Omental fat pad (tissue), 4 donors: ENCODE results near the gene TRIM28. TPM values are rescaled to one million over a fixed set of nuclear protein-coding genes. Genes with fewer than 3 reads are reported as not detected.
A peak's percentile ranks its signal among the peaks of the same experiment; 100 is the strongest.

ENCODE experiments used
- ATAC-seq: fragments of 150-250 bp; one replicate; pipeline ENCODE4 v1.9.1; 2016; ENCODE audit warnings: mild to moderate bottlenecking, moderate library complexity; ENCODE audit not compliant: low FRiP score
- DNase-seq: peaks from one replicate; pipeline ENCODE4 v3.0.0-alpha.2; 2019; ENCODE audit warnings: low spot score
- CTCF ChIP-seq, 3 donors: fragments of 450-650 bp; IDR thresholded peaks; one replicate each; pipeline ENCODE4 v1.5.1; 2016 to 2017; ENCODE audit warnings: antibody characterized with exemption in 3 of 3, mild to moderate bottlenecking in 3 of 3, moderate library complexity in 2 of 3
- total RNA-seq, 4 donors: library from RNA; depleted of rRNA; stranded (reverse); fragments of >200 nt; gene quantifications; one replicate each; pipeline ENCODE4 v1.1.0, GENCODE V29; 2016

TRIM28 gene
- total RNA-seq, 4 donors from 2014 or later, result 151 to 238 (median 166) TPM

- DNase-seq (no peak), ATAC-seq (no peak)
- no peak for TF ChIP-seq CTCF (IDR thresholded peaks at IDR 0.05)
Measured at GRCh38 chr19:58579473-58580142, 35.7 kb downstream of the TRIM28 start.

GRCh38 chr19:58581227-58582141 is 37.6 kb downstream of the TRIM28 start:
- DNase-seq (peak; percentile 73), ATAC-seq (peak; percentile 80)
- TF ChIP-seq CTCF (IDR thresholded peaks at IDR 0.05), result peak in 1 of 3 donors; percentile 83

- DNase-seq (no peak), ATAC-seq (no peak)
- TF ChIP-seq CTCF (IDR thresholded peaks at IDR 0.05), result no peak
Measured at GRCh38 chr19:58582985-58583384, 39.1 kb downstream of the TRIM28 start.

GRCh38 chr19:58584498-58585441 is 40.9 kb downstream of the TRIM28 start:
- TF ChIP-seq CTCF (IDR thresholded peaks at IDR 0.05), result no peak
- ATAC-seq (no peak), DNase-seq (no peak)

- DNase-seq (no peak), ATAC-seq (no peak)
- no peak for TF ChIP-seq CTCF (IDR thresholded peaks at IDR 0.05)
Measured at GRCh38 chr19:58585442-58586132, 41.7 kb downstream of the TRIM28 start.

GRCh38 chr19:58586133-58586765 is 42.4 kb downstream of the TRIM28 start:
- ATAC-seq (no peak), DNase-seq (no peak)
- TF ChIP-seq CTCF (IDR thresholded peaks at IDR 0.05), result no peak
